Stimulated activated naive CD4-positive, alpha-beta T cell (primary cell): ENCODE measurements around the gene PSD.
A peak's percentile ranks its signal among the peaks of the same experiment; 100 is the strongest.

Experiments
- DNase-seq, 6 experiments: peaks; one replicate each; lab custom pipeline; 2025; lab: John Stamatoyannopoulos, UW

Gene PSD

GRCh38 chr10:102389894-102390293, 28.7 kb downstream of the PSD start:
- DNase-seq, result no peak

- DNase-seq, result no peak
Observed at GRCh38 chr10:102384606-102385429, 33.8 kb downstream of the PSD start.

- peak in 1 of 6 experiments; percentile 14 for DNase-seq
Observed at GRCh38 chr10:102384053-102384452, 34.5 kb downstream of the PSD start.

- DNase-seq, result no peak
Observed at GRCh38 chr10:102382871-102383270, 35.7 kb downstream of the PSD start.

- no peak for DNase-seq
Observed at GRCh38 chr10:102381983-102382382, 36.6 kb downstream of the PSD start.

GRCh38 chr10:102379383-102379782, 39.2 kb downstream of the PSD start:
- no peak for DNase-seq

- no peak for DNase-seq
Observed at GRCh38 chr10:102376901-102377300, 41.7 kb downstream of the PSD start.

GRCh38 chr10:102375867-102376266, 42.7 kb downstream of the PSD start:
- DNase-seq, result no peak

- no peak for DNase-seq
Observed at GRCh38 chr10:102375250-102375649, 43.3 kb downstream of the PSD start.

- no peak for DNase-seq
Observed at GRCh38 chr10:102371295-102371694, 47.3 kb downstream of the PSD start.

- no peak for DNase-seq
Observed at GRCh38 chr10:102368077-102368476, 50.5 kb downstream of the PSD start.

GRCh38 chr10:102367441-102367840, 51.1 kb downstream of the PSD start:
- DNase-seq, result no peak

GRCh38 chr10:102358712-102359382, 59.7 kb downstream of the PSD start:
- no peak for DNase-seq

- DNase-seq, result no peak
Observed at GRCh38 chr10:102354451-102354850, 64.1 kb downstream of the PSD start.
